ENCODE measurements around the gene NFIL3. TPM values are rescaled to one million over a fixed set of nuclear protein-coding genes. Genes with fewer than 3 reads are reported as not detected.
A peak's percentile ranks its signal among the peaks of the same experiment; 100 is the strongest.
"Not testable (repeated sequence)": the region's sequence is repeated elsewhere in the genome, so short reads cannot be mapped to it uniquely, and the experiment has no call there.

The NFIL3 gene
- polyA plus RNA-seq, 4 donors = 10.1 to 72.9 (median 16.4) TPM

GRCh38 chr9:91393826-91394225 is 29.8 kb downstream of the NFIL3 start:
- no peaks in the 10 kb centered on the region for H3K9me3 ChIP-seq (ENCODE audit: control insufficient read depth in 2 of 2, insufficient read depth in 1 of 2, low read depth in 1 of 2, low read length in 1 of 2)
- WGBS, 3 donors = 96 to 99% (median 99%) methylated on average over 5 of the region's 5 CpGs
- H3K4me3 ChIP-seq (ENCODE audit: low read depth in 1 of 3, low read length in 3 of 3) = no peak overlapping the region
- no peaks in the 10 kb centered on the region for H3K4me1 ChIP-seq (ENCODE audit: control insufficient read depth in 3 of 3, insufficient read depth in 2 of 3, low read depth in 1 of 3, low read length in 2 of 3)
- H3K27me3 ChIP-seq (ENCODE audit: control insufficient read depth in 3 of 3, insufficient read depth in 3 of 3, low read length in 3 of 3) = no peaks in the 10 kb centered on the region
- no peak overlapping the region for H3K27ac ChIP-seq (ENCODE audit: low read depth in 1 of 3, low read length in 2 of 3)
- no peaks in the 10 kb centered on the region for H3K36me3 ChIP-seq (ENCODE audit: control insufficient read depth in 3 of 3, insufficient read depth in 2 of 3, low read depth in 1 of 3, low read length in 3 of 3)
- DNase-seq = no peak
- FAIRE-seq = no peak

DNA sequence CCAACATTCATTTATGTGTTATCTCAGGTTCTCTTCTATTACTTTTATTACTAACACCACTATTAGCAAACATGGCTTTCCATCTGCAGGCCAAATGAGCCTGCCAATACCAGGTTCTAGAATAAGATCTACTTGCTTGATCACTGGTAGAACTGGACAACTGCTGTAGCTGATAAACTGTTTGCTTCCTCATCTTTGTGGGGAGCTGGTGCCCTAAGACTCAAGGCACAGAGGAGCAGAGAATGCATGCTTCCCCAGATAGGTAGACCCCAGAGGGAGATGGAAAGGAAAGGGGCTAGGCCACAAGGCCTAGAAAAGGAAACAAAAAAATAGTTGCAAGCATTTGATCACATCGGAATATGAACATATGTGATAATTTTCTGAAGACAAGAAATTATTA is 31.2 kb downstream of the NFIL3 start:
- FAIRE-seq (no peak), DNase-seq (no peak)
- no peaks in the 10 kb centered on the region for H3K36me3 ChIP-seq (ENCODE audit: control insufficient read depth in 3 of 3, insufficient read depth in 2 of 3, low read depth in 1 of 3, low read length in 3 of 3)
- no peak overlapping the region for H3K27ac ChIP-seq (ENCODE audit: low read depth in 1 of 3, low read length in 2 of 3)
- no peaks in the 10 kb centered on the region for H3K9me3 ChIP-seq (ENCODE audit: control insufficient read depth in 2 of 2, insufficient read depth in 1 of 2, low read depth in 1 of 2, low read length in 1 of 2)
- no peaks in the 10 kb centered on the region for H3K27me3 ChIP-seq (ENCODE audit: control insufficient read depth in 3 of 3, insufficient read depth in 3 of 3, low read length in 3 of 3)
- WGBS, 3 donors = 87 to 100% (median 89%) methylated on average over 1 of the region's 1 CpG
- no peaks in the 10 kb centered on the region for H3K4me1 ChIP-seq (ENCODE audit: control insufficient read depth in 3 of 3, insufficient read depth in 2 of 3, low read depth in 1 of 3, low read length in 2 of 3)
- H3K4me3 ChIP-seq (ENCODE audit: low read depth in 1 of 3, low read length in 3 of 3) = no peak overlapping the region

DNA sequence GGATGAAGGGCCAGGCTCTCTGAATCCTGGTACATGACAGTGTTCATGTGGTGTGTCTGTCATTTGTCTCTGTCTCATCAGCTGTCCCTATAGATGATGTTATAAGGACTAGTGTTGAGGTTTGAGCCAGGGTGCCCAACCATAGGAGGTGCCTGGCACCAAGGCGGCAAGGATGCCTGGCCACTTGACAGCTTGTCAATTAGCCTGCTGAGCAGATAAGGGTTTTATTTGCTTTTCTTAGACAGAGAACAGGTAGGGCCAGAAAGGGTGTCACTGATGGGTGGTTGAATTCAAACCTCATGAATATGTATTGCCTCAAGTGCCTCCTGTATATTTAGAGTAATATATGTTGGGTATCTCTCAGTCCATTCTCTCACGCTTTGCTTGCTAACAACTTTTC is 31.8 kb downstream of the NFIL3 start:
- DNase-seq (no peak), FAIRE-seq (no peak)
- H3K4me1 ChIP-seq (ENCODE audit: control insufficient read depth in 3 of 3, insufficient read depth in 2 of 3, low read depth in 1 of 3, low read length in 2 of 3) = no peaks in the 10 kb centered on the region
- H3K4me3 ChIP-seq (ENCODE audit: low read depth in 1 of 3, low read length in 3 of 3) = no peak overlapping the region
- H3K27me3 ChIP-seq (ENCODE audit: control insufficient read depth in 3 of 3, insufficient read depth in 3 of 3, low read length in 3 of 3) = no peaks in the 10 kb centered on the region
- no peaks in the 10 kb centered on the region for H3K36me3 ChIP-seq (ENCODE audit: control insufficient read depth in 3 of 3, insufficient read depth in 2 of 3, low read depth in 1 of 3, low read length in 3 of 3)
- no peak overlapping the region for H3K27ac ChIP-seq (ENCODE audit: low read depth in 1 of 3, low read length in 2 of 3)
- H3K9me3 ChIP-seq (ENCODE audit: control insufficient read depth in 2 of 2, insufficient read depth in 1 of 2, low read depth in 1 of 2, low read length in 1 of 2) = no peaks in the 10 kb centered on the region
- 61 to 77% (median 64%) methylated on average over 2 of the region's 2 CpGs for WGBS, 3 donors

GRCh38 chr9:91391412-91391811 is 32.2 kb downstream of the NFIL3 start:
- WGBS, 3 donors = 62 to 79% (median 68%) methylated on average over 5 of the region's 5 CpGs
- DNase-seq (no peak), FAIRE-seq (no peak)
- Histone ChIP-seq H3K4me3 (ENCODE audit: low read depth in 1 of 3, low read length in 3 of 3) (no peak overlapping the region), H3K27ac (ENCODE audit: low read depth in 1 of 3, low read length in 2 of 3) (no peak overlapping the region), H3K9me3 (ENCODE audit: control insufficient read depth in 2 of 2, insufficient read depth in 1 of 2, low read depth in 1 of 2, low read length in 1 of 2) (no peaks in the 10 kb centered on the region), H3K4me1 (ENCODE audit: control insufficient read depth in 3 of 3, insufficient read depth in 2 of 3, low read depth in 1 of 3, low read length in 2 of 3) (no peaks in the 10 kb centered on the region), H3K27me3 (ENCODE audit: control insufficient read depth in 3 of 3, insufficient read depth in 3 of 3, low read length in 3 of 3) (no peaks in the 10 kb centered on the region), H3K36me3 (ENCODE audit: control insufficient read depth in 3 of 3, insufficient read depth in 2 of 3, low read depth in 1 of 3, low read length in 3 of 3) (no peaks in the 10 kb centered on the region)

DNA sequence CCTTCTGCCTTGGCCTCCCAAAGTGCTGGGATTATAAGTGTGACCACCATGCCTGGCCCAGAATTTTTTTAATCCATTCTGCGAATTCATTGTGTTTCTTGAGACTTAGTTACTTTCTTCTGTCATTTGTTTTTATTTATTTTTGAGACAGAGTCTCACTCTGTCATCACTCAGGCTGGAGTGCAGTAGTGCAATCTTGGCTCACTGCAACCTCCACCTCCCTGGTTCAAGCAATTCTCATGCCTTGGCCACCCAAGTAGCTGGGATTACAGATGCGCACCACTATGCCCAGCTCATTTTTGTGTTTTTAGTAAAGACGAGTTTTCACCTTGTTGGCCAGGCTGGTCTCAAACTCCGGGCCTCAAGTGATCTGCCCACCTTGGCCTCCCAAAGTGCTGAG is 33.9 kb downstream of the NFIL3 start:
- FAIRE-seq; H3K27ac ChIP-seq (ENCODE audit: low read depth in 1 of 3, low read length in 2 of 3); H3K9me3 ChIP-seq (ENCODE audit: control insufficient read depth in 2 of 2, insufficient read depth in 1 of 2, low read depth in 1 of 2, low read length in 1 of 2); DNase-seq; H3K4me1 ChIP-seq (ENCODE audit: control insufficient read depth in 3 of 3, insufficient read depth in 2 of 3, low read depth in 1 of 3, low read length in 2 of 3); H3K36me3 ChIP-seq (ENCODE audit: control insufficient read depth in 3 of 3, insufficient read depth in 2 of 3, low read depth in 1 of 3, low read length in 3 of 3); H3K4me3 ChIP-seq (ENCODE audit: low read depth in 1 of 3, low read length in 3 of 3); H3K27me3 ChIP-seq (ENCODE audit: control insufficient read depth in 3 of 3, insufficient read depth in 3 of 3, low read length in 3 of 3): not testable (repeated sequence)
- WGBS, 3 donors = 93 to 99% (median 93%) methylated on average over 4 of the region's 4 CpGs

DNA sequence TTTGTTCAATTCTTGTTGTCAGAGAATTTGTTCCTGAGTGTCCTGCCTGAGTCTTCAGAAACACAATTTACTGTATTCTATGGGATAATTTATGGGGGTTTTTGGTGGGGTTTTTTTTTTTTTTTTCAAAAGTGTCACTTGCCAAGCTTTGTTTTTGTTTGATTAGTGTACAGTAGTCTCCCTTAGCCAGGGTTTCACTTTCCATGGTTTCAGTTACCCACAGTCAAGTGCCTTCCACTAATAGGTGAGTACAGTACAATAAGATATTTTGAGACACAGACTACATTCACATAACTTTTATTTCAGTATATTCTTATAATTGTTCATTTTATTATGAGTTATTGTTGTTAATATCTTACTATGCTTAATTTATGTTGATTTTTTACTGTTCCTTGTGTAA is 36.9 kb downstream of the NFIL3 start:
- no peaks in the 10 kb centered on the region for H3K4me1 ChIP-seq (ENCODE audit: control insufficient read depth in 3 of 3, insufficient read depth in 2 of 3, low read depth in 1 of 3, low read length in 2 of 3)
- no peak for FAIRE-seq
- H3K4me3 ChIP-seq (ENCODE audit: low read depth in 1 of 3, low read length in 3 of 3) = no peak overlapping the region
- H3K9me3 ChIP-seq (ENCODE audit: control insufficient read depth in 2 of 2, insufficient read depth in 1 of 2, low read depth in 1 of 2, low read length in 1 of 2) = no peaks in the 10 kb centered on the region
- no peaks in the 10 kb centered on the region for H3K36me3 ChIP-seq (ENCODE audit: control insufficient read depth in 3 of 3, insufficient read depth in 2 of 3, low read depth in 1 of 3, low read length in 3 of 3)
- H3K27ac ChIP-seq (ENCODE audit: low read depth in 1 of 3, low read length in 2 of 3) = no peak overlapping the region
- peak in 1 of 2 donors; percentile 27 for DNase-seq
- H3K27me3 ChIP-seq (ENCODE audit: control insufficient read depth in 3 of 3, insufficient read depth in 3 of 3, low read length in 3 of 3) = no peaks in the 10 kb centered on the region

DNA sequence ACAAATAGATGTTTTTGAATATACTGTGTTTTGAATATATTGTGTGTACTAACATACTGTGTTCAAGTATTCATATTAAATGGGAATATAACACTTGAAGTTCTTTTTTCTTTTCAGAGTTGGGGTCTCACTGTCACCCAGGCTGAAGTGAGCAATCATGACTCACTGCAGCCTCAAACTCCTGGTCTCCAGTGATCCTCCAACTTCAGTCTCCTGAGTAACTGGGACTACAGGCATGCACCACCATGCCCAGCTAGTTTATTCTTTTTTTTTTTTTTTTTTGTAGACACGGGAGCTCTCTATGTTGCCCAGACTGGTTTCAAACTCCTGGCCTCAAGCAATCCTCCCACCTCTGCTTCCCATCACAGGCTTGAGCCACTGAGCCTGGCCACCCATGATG is 38.7 kb downstream of the NFIL3 start:
- Histone ChIP-seq H3K27me3 (ENCODE audit: control insufficient read depth in 3 of 3, insufficient read depth in 3 of 3, low read length in 3 of 3) (no peaks in the 10 kb centered on the region), H3K9me3 (ENCODE audit: control insufficient read depth in 2 of 2, insufficient read depth in 1 of 2, low read depth in 1 of 2, low read length in 1 of 2) (no peaks in the 10 kb centered on the region), H3K4me3 (ENCODE audit: low read depth in 1 of 3, low read length in 3 of 3) (no peak overlapping the region), H3K36me3 (ENCODE audit: control insufficient read depth in 3 of 3, insufficient read depth in 2 of 3, low read depth in 1 of 3, low read length in 3 of 3) (no peaks in the 10 kb centered on the region), H3K27ac (ENCODE audit: low read depth in 1 of 3, low read length in 2 of 3) (no peak overlapping the region), H3K4me1 (ENCODE audit: control insufficient read depth in 3 of 3, insufficient read depth in 2 of 3, low read depth in 1 of 3, low read length in 2 of 3) (no peaks in the 10 kb centered on the region)
- FAIRE-seq (no peak), DNase-seq (no peak)
- 83 to 100% (median 88%) methylated on average over 1 of the region's 1 CpG for WGBS, 3 donors

GRCh38 chr9:91383577-91383976 is 40.1 kb downstream of the NFIL3 start:
- no peaks in the 10 kb centered on the region for H3K36me3 ChIP-seq (ENCODE audit: control insufficient read depth in 3 of 3, insufficient read depth in 2 of 3, low read depth in 1 of 3, low read length in 3 of 3)
- H3K4me3 ChIP-seq (ENCODE audit: low read depth in 1 of 3, low read length in 3 of 3) = no peak overlapping the region
- peak; percentile 5 for FAIRE-seq
- no peaks in the 10 kb centered on the region for H3K4me1 ChIP-seq (ENCODE audit: control insufficient read depth in 3 of 3, insufficient read depth in 2 of 3, low read depth in 1 of 3, low read length in 2 of 3)
- H3K9me3 ChIP-seq (ENCODE audit: control insufficient read depth in 2 of 2, insufficient read depth in 1 of 2, low read depth in 1 of 2, low read length in 1 of 2) = no peaks in the 10 kb centered on the region
- no peak overlapping the region for H3K27ac ChIP-seq (ENCODE audit: low read depth in 1 of 3, low read length in 2 of 3)
- no peak for DNase-seq
- H3K27me3 ChIP-seq (ENCODE audit: control insufficient read depth in 3 of 3, insufficient read depth in 3 of 3, low read length in 3 of 3) = no peaks in the 10 kb centered on the region

DNA sequence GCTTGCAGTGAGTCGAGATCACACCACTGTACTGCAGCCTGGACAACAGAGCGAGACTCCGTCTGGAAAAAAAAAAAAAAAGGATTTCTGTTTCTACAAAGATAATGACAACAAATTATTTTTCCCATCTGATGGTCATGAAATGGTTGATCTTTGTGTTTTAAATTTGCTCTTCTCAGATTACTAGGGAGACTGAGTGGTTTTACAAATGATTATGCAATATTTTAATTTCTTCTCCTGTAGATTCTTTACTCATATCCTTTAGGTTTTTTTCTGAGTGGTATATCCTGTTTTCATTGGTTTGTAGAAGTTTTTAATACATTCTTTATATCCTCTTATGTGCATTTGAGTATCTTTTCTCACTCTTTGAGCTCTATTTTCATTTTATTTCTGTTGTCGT is 41.3 kb downstream of the NFIL3 start:
- 92 to 100% (median 95%) methylated on average over 4 of the region's 4 CpGs for WGBS, 3 donors
- H3K27ac ChIP-seq (ENCODE audit: low read depth in 1 of 3, low read length in 2 of 3) = no peak overlapping the region
- no peaks in the 10 kb centered on the region for H3K4me1 ChIP-seq (ENCODE audit: control insufficient read depth in 3 of 3, insufficient read depth in 2 of 3, low read depth in 1 of 3, low read length in 2 of 3)
- peak; percentile 33 for FAIRE-seq
- no peaks in the 10 kb centered on the region for H3K27me3 ChIP-seq (ENCODE audit: control insufficient read depth in 3 of 3, insufficient read depth in 3 of 3, low read length in 3 of 3)
- H3K9me3 ChIP-seq (ENCODE audit: control insufficient read depth in 2 of 2, insufficient read depth in 1 of 2, low read depth in 1 of 2, low read length in 1 of 2) = peaks cover 0 to 5% of the 10 kb centered on the region in 2 donors
- no peak for DNase-seq
- H3K4me3 ChIP-seq (ENCODE audit: low read depth in 1 of 3, low read length in 3 of 3) = no peak overlapping the region
- H3K36me3 ChIP-seq (ENCODE audit: control insufficient read depth in 3 of 3, insufficient read depth in 2 of 3, low read depth in 1 of 3, low read length in 3 of 3) = no peaks in the 10 kb centered on the region

Measured in small intestine (tissue), 7 donors.